Tongue (tissue), 3 donors: Measurements from ENCODE around the gene LRRC39. TPM values are rescaled to one million over a fixed set of nuclear protein-coding genes. Genes with fewer than 3 reads are reported as not detected.
A peak's percentile ranks its signal among the peaks of the same experiment; 100 is the strongest.

Experiments
- DNase-seq: peaks from one replicate; pipeline ENCODE4 v3.0.0-alpha.2; 2015
- small RNA-seq: library from RNA; depleted of rRNA; stranded (forward); fragments of <200 nt; gene quantifications from one replicate; pipeline ENCODE3, GENCODE V24; 2014; ENCODE audit warnings: low replicate concordance
- total RNA-seq: library from RNA; depleted of rRNA; stranded (reverse); fragments of >200 nt; gene quantifications from one replicate; pipeline ENCODE4 v1.2.3, GENCODE V29; 2014

Gene LRRC39
- total RNA-seq, 1 donor from 2014 or later = 132 TPM

GRCh38 chr1:100146958-100147357 lies 31.1 kb downstream of the LRRC39 start:
- DNase-seq = no peak

GRCh38 chr1:100145116-100145515 lies 32.9 kb downstream of the LRRC39 start:
- no peak for DNase-seq

- no peak for DNase-seq
Observed at GRCh38 chr1:100142343-100142742, 35.7 kb downstream of the LRRC39 start.

GRCh38 chr1:100141192-100141591 lies 36.9 kb downstream of the LRRC39 start:
- DNase-seq = no peak

- DNase-seq = no peak
Observed at GRCh38 chr1:100137602-100138001, 40.5 kb downstream of the LRRC39 start.

- DNase-seq = no peak
Observed at GRCh38 chr1:100134872-100135271, 43.2 kb downstream of the LRRC39 start.

GRCh38 chr1:100132566-100133477 lies 45.2 kb downstream of the LRRC39 start, which contains the start of the genes SASS6 and TRMT13:
SASS6 (minus strand) TSS chr1:100132930; CDS start chr1:100132814, 116 bp downstream.
TRMT13 (plus strand) TSS chr1:100133163; CDS start chr1:100133169, 6 bp downstream.
- DNase-seq = peak; percentile 99

- no peak for DNase-seq
Observed at GRCh38 chr1:100131623-100132022, 46.4 kb downstream of the LRRC39 start.

- DNase-seq = no peak
Observed at GRCh38 chr1:100130552-100131077, 47.4 kb downstream of the LRRC39 start.

- DNase-seq = no peak
Observed at GRCh38 chr1:100127226-100127625, 50.8 kb downstream of the LRRC39 start.

GRCh38 chr1:100122177-100122576 lies 55.9 kb downstream of the LRRC39 start:
- no peak for DNase-seq

GRCh38 chr1:100115524-100115923 lies 62.5 kb downstream of the LRRC39 start:
- DNase-seq = no peak

GRCh38 chr1:100109554-100110066 lies 68.4 kb downstream of the LRRC39 start:
- no peak for DNase-seq

GRCh38 chr1:100107696-100108095 lies 70.4 kb downstream of the LRRC39 start:
- no peak for DNase-seq

- DNase-seq = no peak
Observed at GRCh38 chr1:100101564-100101963, 76.5 kb downstream of the LRRC39 start.

GRCh38 chr1:100100202-100100601 lies 77.9 kb downstream of the LRRC39 start:
- DNase-seq = no peak

Small RNA genes within 50 kb of the gene (small RNA-seq; reads per million reads assigned to genes)
- not detected for gene AC093019.1
- not detected for gene RPL23AP90

Other genes with a start within 250 kb of the LRRC39 start
- 40.1 TPM for gene SLC35A3, start 208.3 kb downstream of the LRRC39 start, total RNA-seq
- gene SASS6, start 45.3 kb downstream of the LRRC39 start, total RNA-seq = 3.9 TPM
- gene TRMT13, start 45.1 kb downstream of the LRRC39 start, total RNA-seq = 32.6 TPM
- gene DBT, start 71.6 kb upstream of the LRRC39 start, total RNA-seq = 11.0 TPM
- gene RTCA, start 88.0 kb upstream of the LRRC39 start, total RNA-seq = 30.6 TPM
- gene CDC14A, start 174.2 kb upstream of the LRRC39 start, total RNA-seq = 12.8 TPM